Fibroblast of the aortic adventitia (primary cell): ENCODE measurements around the gene CPSF3. TPM values are rescaled to one million over a fixed set of nuclear protein-coding genes. Genes with fewer than 3 reads are reported as not detected.
A peak's percentile ranks its signal among the peaks of the same experiment; 100 is the strongest.

ENCODE experiments used
- DNase-seq: peaks from one replicate; pipeline ENCODE4 v3.0.0-alpha.2; 2010; ENCODE audit warnings: low read depth
- H3K4me3 ChIP-seq: 2 replicates; pipeline ENCODE4 v1.5.1; 2011; ENCODE audit warnings: low read depth, mild to moderate bottlenecking, control low read depth, low read length, moderate library complexity
- CTCF ChIP-seq: IDR thresholded peaks from 2 replicates; pipeline ENCODE4 v1.5.1; 2011; ENCODE audit warnings: mild to moderate bottlenecking, low read length, control low read depth, inconsistent platforms; ENCODE audit not compliant: insufficient read depth
- total RNA-seq: library from RNA; depleted of rRNA; stranded (reverse); fragments of >200 nt; gene quantifications from 2 replicates; pipeline ENCODE4 v1.2.3, GENCODE V29; 2012; ENCODE audit warnings: low replicate concordance

CPSF3 gene
- total RNA-seq: 62.2 and 76.5 TPM in 2 replicates

DNA sequence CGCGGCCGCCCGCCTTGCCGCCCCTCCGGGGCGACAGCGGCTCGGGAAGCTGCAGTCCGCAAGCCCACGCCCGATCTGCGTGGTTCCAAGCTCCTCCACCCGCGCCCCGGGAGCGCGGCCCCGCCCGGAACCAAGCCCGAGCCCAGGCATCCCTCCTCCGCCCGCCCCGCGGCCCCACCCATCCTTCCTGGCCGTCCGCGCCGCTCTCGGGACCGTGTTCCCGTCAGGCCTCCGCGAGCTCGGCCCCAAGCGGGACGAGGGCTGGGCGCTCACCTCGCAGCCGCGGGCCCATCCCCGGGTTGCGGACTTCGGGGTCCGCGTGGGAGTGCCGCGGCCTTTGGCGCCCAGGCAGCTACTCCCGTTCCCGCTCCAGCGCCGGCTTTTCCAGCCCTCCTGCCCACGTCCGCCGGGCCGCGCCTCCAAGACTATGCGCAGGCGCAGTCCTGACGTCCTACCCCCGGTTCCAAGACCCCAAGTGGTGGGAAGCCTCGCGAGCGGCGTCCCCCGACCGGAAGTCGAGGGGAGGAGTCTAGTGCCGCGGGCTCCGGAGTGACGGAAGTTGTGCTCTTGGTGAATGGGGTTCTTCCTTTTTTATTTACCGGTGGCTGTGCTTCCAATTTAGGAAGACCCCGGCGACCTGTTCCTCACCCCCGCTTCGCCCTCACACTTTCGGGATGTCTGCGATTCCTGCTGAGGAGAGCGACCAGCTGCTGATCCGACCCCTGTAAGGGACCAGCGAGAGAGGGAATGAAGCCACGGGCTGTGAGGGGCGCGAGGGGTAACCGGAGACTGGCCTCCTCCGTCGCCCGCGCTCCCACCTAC, at the start of gene CPSF3, which contains the start of gene ITGB1BP1:
TSS of gene CPSF3 (plus strand) at position 555 of the 822 bp plus-strand sequence. CDS start at position 675, 120 bp downstream.
TSS of gene ITGB1BP1 (minus strand) at position 429 of the 822 bp plus-strand sequence. CDS start 4,831 bp downstream, outside the sequence.
- no peak for TF ChIP-seq CTCF
- peak within 1 kb of the TSS; percentile 98 for H3K4me3 ChIP-seq
- DNase-seq: peak; percentile 97

- no peak for TF ChIP-seq CTCF
- H3K4me3 ChIP-seq: no peak overlapping the region
- no peak for DNase-seq
These were observed 49.3 kb upstream of the CPSF3 start for GRCh38 chr2:9374071-9374730.

GRCh38 chr2:9375857-9376428, 47.5 kb upstream of the CPSF3 start:
- TF ChIP-seq CTCF: no peak
- no peak overlapping the region for H3K4me3 ChIP-seq
- no peak for DNase-seq

DNA sequence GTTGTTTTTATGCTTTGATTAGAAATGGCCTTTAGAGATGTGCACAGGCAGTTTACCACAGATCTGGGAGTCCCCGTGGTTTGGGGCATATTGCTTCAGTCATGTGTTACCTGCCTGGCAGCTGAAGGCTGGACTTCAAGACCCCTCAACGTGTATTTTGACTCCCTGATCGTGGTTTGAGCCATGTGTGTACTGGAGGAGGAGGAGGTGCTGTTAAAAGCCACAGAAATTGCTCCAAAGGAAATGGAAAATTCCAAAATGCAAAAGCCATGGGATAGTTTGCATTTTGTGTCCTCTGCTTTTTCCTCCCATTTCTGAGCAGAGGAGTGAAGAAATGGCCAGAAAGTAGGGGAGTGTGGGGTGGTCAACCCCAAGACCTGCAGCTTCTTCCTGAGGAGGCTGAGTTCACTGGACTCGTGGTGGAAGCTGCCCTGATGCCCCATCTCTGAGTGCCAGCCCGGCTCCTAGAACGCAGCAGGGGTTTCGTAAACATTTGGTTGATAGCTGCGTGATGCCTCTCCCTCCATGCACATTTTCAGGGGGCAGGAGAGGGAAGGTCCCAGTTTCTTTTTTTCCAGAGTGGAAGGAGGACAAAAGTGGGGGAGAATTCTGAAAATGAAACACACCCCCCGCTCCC, 45.9 kb upstream of the CPSF3 start:
- no peak for TF ChIP-seq CTCF
- no peak for DNase-seq
- no peak overlapping the region for H3K4me3 ChIP-seq

DNA sequence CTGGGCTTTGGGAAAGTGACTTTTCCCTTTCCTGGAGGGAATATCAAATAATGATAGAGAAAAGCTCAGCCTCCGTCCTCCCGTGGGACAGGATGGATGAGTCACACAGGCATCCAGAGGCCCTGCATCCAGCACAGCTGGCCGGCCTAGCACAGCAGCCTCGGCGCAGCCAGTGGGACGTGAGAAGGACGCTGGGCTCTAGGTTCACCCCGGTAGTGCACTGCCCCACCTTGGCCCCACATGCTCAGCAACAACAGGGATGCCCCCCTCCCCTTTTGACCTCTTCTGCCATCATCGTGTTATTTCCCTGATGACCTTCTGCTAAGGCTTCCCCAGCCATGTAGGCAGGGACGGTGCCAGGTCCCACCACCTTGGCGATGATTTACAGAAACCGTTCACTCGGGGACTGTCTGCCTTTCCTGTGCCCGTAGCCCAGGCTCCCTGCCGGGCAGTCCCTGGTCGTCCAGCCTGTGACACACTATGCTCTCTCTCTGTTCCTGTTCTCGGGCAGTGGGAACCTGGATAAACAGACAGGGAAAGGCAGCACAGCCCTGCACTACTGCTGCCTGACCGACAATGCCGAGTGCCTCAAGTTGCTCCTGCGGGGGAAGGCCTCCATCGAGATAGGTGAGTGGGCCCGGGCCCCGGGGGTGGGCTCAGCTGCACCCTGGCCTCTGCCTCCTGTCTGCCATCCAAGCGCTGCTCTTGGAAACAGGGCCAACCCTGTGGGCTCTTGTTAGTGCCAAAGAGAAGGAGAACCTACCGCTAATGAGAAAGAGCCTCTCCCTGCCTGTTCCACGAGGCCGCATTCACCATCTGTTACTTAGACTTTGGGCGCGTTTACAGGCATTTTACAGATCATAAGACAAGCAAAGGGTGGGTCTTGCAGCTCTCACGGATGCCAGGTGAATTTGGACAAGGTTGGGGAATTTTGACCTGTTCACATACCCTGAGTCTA, 44.7 kb upstream of the CPSF3 start:
- peak; percentile 69 for DNase-seq
- no peak overlapping the region for H3K4me3 ChIP-seq
- no peak for TF ChIP-seq CTCF
